ENCODE results near the gene KIF4A. TPM values are rescaled to one million over a fixed set of nuclear protein-coding genes. Genes with fewer than 3 reads are reported as not detected.
"Not testable (repeated sequence)": the region's sequence is repeated elsewhere in the genome, so short reads cannot be mapped to it uniquely, and the experiment has no call there.

KIF4A gene
- total and polyA plus RNA-seq, 2 donors: 1.4 to 14.6 TPM

DNA sequence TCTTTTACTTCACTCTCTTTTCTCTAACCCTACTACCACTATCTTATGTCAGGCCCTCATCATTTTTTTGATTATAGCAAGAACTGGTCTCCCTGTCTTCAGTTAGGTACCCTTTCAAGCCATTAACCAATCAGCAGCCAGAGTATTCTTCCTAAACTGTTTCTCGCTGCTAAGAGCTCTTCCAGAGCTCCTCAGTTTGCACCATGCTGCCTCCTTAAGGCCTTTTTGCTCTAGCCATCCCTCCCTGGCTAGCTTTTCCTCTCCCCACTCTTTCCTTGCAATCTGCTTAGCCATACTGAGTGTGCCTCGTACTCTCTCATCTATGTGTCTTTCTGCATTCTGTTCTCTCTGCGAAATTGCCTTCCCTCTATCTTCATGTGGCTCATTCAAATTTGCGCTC is 32.9 kb downstream of the KIF4A start:
- no peaks in the 10 kb centered on the region for H3K9me3 ChIP-seq (ENCODE audit: control insufficient read depth in 2 of 2, insufficient read depth in 1 of 2, low read length in 1 of 2)
- no peak for DNase-seq (ENCODE audit: low read depth in 6 of 9, low spot score in 9 of 9)
- WGBS: 98% methylated on average over 4 of the region's 4 CpGs
- H3K4me1 ChIP-seq (ENCODE audit: control insufficient read depth in 2 of 2, insufficient read depth in 2 of 2, low read length in 2 of 2): no peaks in the 10 kb centered on the region
- H3K4me3 ChIP-seq (ENCODE audit: low read length in 2 of 2): no peak overlapping the region
- H3K27ac ChIP-seq (ENCODE audit: low read depth in 1 of 2, low read length in 1 of 2): no peak overlapping the region
- H3K27me3 ChIP-seq (ENCODE audit: control insufficient read depth in 2 of 2, insufficient read depth in 1 of 2, low read length in 1 of 2): no peaks in the 10 kb centered on the region
- no peaks in the 10 kb centered on the region for H3K36me3 ChIP-seq (ENCODE audit: control insufficient read depth in 2 of 2, insufficient read depth in 2 of 2, low read length in 1 of 2)

DNA sequence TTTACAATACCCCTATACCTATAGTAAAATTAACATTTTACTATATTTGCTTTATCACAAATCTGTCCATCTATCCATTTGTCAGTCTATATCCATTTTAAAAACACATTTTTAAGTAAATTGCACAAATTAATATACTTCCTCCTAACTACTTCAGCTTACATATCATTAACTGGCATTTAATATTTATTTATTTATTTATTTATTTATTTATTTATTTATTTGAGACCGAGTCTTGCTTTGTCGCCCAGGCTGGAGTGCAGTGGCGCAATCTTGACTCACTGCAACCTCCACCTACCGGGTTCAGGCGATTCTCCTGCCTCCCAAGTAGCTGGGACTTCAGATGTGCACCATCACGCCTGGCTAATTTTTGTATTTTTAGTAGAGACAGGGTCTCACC is 33.7 kb downstream of the KIF4A start:
- WGBS: 97% methylated on average over 6 of the region's 6 CpGs
- H3K27ac ChIP-seq (ENCODE audit: low read depth in 1 of 2, low read length in 1 of 2); DNase-seq (ENCODE audit: low read depth in 6 of 9, low spot score in 9 of 9); H3K36me3 ChIP-seq (ENCODE audit: control insufficient read depth in 2 of 2, insufficient read depth in 2 of 2, low read length in 1 of 2); H3K27me3 ChIP-seq (ENCODE audit: control insufficient read depth in 2 of 2, insufficient read depth in 1 of 2, low read length in 1 of 2); H3K9me3 ChIP-seq (ENCODE audit: control insufficient read depth in 2 of 2, insufficient read depth in 1 of 2, low read length in 1 of 2); H3K4me1 ChIP-seq (ENCODE audit: control insufficient read depth in 2 of 2, insufficient read depth in 2 of 2, low read length in 2 of 2); H3K4me3 ChIP-seq (ENCODE audit: low read length in 2 of 2): not testable (repeated sequence)

DNA sequence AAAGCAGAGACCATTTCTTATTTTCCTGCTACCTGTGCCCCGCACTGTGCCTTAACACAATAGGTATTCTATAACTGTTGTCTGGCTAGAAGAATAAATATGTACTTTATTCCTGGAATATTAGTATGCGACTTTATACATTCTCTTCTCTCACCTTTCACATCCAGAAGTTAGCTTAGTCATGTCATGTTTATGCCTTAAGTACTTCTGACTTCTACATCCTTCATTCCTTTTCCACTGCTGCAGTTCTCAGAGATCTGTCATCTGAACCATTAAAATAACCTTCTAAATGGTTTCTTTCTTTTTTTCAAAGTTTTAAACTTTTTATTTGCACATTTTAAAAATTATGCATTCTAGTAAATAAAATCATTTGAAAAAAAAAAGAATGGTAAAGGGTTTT is 34.4 kb downstream of the KIF4A start:
- no peak for DNase-seq (ENCODE audit: low read depth in 6 of 9, low spot score in 9 of 9)
- H3K27me3 ChIP-seq (ENCODE audit: control insufficient read depth in 2 of 2, insufficient read depth in 1 of 2, low read length in 1 of 2): no peaks in the 10 kb centered on the region
- no peaks in the 10 kb centered on the region for H3K9me3 ChIP-seq (ENCODE audit: control insufficient read depth in 2 of 2, insufficient read depth in 1 of 2, low read length in 1 of 2)
- 99% methylated on average over 2 of the region's 2 CpGs for WGBS
- H3K4me3 ChIP-seq (ENCODE audit: low read length in 2 of 2): no peak overlapping the region
- H3K4me1 ChIP-seq (ENCODE audit: control insufficient read depth in 2 of 2, insufficient read depth in 2 of 2, low read length in 2 of 2): no peaks in the 10 kb centered on the region
- H3K27ac ChIP-seq (ENCODE audit: low read depth in 1 of 2, low read length in 1 of 2): no peak overlapping the region
- H3K36me3 ChIP-seq (ENCODE audit: control insufficient read depth in 2 of 2, insufficient read depth in 2 of 2, low read length in 1 of 2): peaks cover 0 to under 1% of the 10 kb centered on the region in 2 donors

DNA sequence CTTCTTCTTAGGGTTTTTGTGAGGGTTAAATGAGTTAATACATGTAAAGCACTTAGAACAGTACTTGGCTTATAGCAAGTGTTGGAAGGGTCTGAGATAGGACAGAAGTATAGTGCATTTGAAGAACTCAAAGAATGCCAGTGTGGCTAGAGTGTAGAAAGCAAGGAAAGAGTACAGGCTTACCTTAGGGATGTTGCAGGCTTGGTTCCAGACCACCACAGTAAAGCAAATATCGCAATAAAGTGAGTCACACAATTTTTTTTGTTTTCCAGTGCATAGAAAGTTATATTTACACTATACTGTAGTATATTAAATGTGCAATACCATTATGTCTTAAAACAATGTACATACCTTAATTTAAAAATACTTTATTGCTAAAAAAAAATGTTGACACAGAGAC is 41.3 kb downstream of the KIF4A start:
- H3K9me3 ChIP-seq (ENCODE audit: control insufficient read depth in 2 of 2, insufficient read depth in 1 of 2, low read length in 1 of 2): no peaks in the 10 kb centered on the region
- 100% methylated on average over 1 of the region's 1 CpG for WGBS
- peaks cover 0 to 10% of the 10 kb centered on the region in 2 donors for H3K36me3 ChIP-seq (ENCODE audit: control insufficient read depth in 2 of 2, insufficient read depth in 2 of 2, low read length in 1 of 2)
- no peak overlapping the region for H3K27ac ChIP-seq (ENCODE audit: low read depth in 1 of 2, low read length in 1 of 2)
- H3K4me1 ChIP-seq (ENCODE audit: control insufficient read depth in 2 of 2, insufficient read depth in 2 of 2, low read length in 2 of 2): no peaks in the 10 kb centered on the region
- no peaks in the 10 kb centered on the region for H3K27me3 ChIP-seq (ENCODE audit: control insufficient read depth in 2 of 2, insufficient read depth in 1 of 2, low read length in 1 of 2)
- DNase-seq (ENCODE audit: low read depth in 6 of 9, low spot score in 9 of 9): no peak
- H3K4me3 ChIP-seq (ENCODE audit: low read length in 2 of 2): no peak overlapping the region

DNA sequence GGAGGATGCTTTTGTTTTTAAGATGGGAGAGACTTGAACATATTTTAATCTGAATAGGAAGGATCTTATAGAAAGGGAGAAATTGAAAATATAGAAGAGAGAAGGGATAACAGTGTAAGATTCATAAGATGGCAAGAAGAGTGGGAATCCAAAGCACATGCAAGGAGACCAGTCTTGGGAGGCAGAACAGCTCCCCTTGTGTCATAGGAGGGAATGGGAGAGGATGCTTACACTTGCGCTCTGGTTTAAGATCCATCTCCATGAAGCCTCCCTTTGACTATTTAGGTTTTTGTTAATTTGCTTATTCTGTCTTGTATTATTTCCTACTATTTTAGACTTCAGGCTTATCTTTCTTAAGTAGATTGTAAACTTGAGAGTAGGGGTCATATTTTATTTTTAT is 42.7 kb downstream of the KIF4A start:
- peaks cover 3 to 10% of the 10 kb centered on the region in 2 donors for H3K36me3 ChIP-seq (ENCODE audit: control insufficient read depth in 2 of 2, insufficient read depth in 2 of 2, low read length in 1 of 2)
- H3K4me3 ChIP-seq (ENCODE audit: low read length in 2 of 2): no peak overlapping the region
- no peaks in the 10 kb centered on the region for H3K9me3 ChIP-seq (ENCODE audit: control insufficient read depth in 2 of 2, insufficient read depth in 1 of 2, low read length in 1 of 2)
- no peak overlapping the region for H3K27ac ChIP-seq (ENCODE audit: low read depth in 1 of 2, low read length in 1 of 2)
- no peaks in the 10 kb centered on the region for H3K27me3 ChIP-seq (ENCODE audit: control insufficient read depth in 2 of 2, insufficient read depth in 1 of 2, low read length in 1 of 2)
- H3K4me1 ChIP-seq (ENCODE audit: control insufficient read depth in 2 of 2, insufficient read depth in 2 of 2, low read length in 2 of 2): no peaks in the 10 kb centered on the region
- DNase-seq (ENCODE audit: low read depth in 6 of 9, low spot score in 9 of 9): no peak
- WGBS: 95% methylated on average over 1 of the region's 1 CpG

DNA sequence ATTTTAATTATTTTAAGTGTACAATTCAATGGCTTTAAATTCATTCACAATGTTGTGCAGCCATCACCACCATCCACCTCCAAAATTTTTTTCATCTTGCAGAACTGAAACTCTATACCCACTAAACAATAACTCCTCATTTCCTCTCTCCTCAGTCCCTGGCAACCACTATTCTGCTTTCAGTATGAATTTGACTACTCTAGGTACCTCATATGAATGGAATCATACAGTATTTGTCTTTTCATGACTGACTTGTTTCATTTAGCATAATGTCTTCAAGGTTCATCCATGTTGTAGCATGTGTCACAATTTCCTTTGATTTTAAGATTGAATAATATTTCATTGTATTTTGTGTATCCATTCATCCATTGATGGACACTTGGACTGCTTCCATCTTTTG is 46.9 kb downstream of the KIF4A start:
- no peak for DNase-seq (ENCODE audit: low read depth in 6 of 9, low spot score in 9 of 9)
- H3K9me3 ChIP-seq (ENCODE audit: control insufficient read depth in 2 of 2, insufficient read depth in 1 of 2, low read length in 1 of 2): no peaks in the 10 kb centered on the region

DNA sequence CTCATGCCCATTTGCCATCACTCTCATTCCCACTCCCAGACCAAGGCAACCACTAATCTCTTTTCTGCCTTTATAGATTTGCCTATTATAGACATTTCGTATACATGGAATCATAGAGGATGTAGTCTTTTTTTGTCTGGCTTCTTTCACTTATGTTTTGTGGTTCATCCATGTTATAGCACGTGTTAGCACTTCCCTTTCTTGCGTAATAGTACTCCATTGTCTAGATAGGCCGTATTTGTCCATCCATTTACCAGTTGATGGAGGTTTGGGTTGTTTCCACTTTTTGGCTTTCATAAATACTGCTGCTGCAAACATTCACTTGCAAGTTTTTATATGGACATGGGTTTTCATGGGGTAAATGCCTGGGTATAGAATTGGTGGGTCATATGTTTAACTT is 48.4 kb downstream of the KIF4A start:
- Histone ChIP-seq H3K4me3 (ENCODE audit: low read length in 2 of 2) (no peak overlapping the region), H3K9me3 (ENCODE audit: control insufficient read depth in 2 of 2, insufficient read depth in 1 of 2, low read length in 1 of 2) (no peaks in the 10 kb centered on the region), H3K4me1 (ENCODE audit: control insufficient read depth in 2 of 2, insufficient read depth in 2 of 2, low read length in 2 of 2) (no peaks in the 10 kb centered on the region), H3K27me3 (ENCODE audit: control insufficient read depth in 2 of 2, insufficient read depth in 1 of 2, low read length in 1 of 2) (no peaks in the 10 kb centered on the region), H3K36me3 (ENCODE audit: control insufficient read depth in 2 of 2, insufficient read depth in 2 of 2, low read length in 1 of 2) (peaks cover 3 to 5% of the 10 kb centered on the region in 2 donors), H3K27ac (ENCODE audit: low read depth in 1 of 2, low read length in 1 of 2) (no peak overlapping the region)
- DNase-seq (ENCODE audit: low read depth in 6 of 9, low spot score in 9 of 9): no peak
- WGBS: 93% methylated on average over 4 of the region's 4 CpGs

More for the DNA sequence above, 46.9 kb downstream of the KIF4A start:
- no peaks in the 10 kb centered on the region for H3K27me3 ChIP-seq (ENCODE audit: control insufficient read depth in 2 of 2, insufficient read depth in 1 of 2, low read length in 1 of 2)
- peaks cover 2 to 3% of the 10 kb centered on the region in 2 donors for H3K36me3 ChIP-seq (ENCODE audit: control insufficient read depth in 2 of 2, insufficient read depth in 2 of 2, low read length in 1 of 2)
- no peak overlapping the region for H3K4me3 ChIP-seq (ENCODE audit: low read length in 2 of 2)
- H3K27ac ChIP-seq (ENCODE audit: low read depth in 1 of 2, low read length in 1 of 2): no peak overlapping the region
- no peaks in the 10 kb centered on the region for H3K4me1 ChIP-seq (ENCODE audit: control insufficient read depth in 2 of 2, insufficient read depth in 2 of 2, low read length in 2 of 2)

DNA sequence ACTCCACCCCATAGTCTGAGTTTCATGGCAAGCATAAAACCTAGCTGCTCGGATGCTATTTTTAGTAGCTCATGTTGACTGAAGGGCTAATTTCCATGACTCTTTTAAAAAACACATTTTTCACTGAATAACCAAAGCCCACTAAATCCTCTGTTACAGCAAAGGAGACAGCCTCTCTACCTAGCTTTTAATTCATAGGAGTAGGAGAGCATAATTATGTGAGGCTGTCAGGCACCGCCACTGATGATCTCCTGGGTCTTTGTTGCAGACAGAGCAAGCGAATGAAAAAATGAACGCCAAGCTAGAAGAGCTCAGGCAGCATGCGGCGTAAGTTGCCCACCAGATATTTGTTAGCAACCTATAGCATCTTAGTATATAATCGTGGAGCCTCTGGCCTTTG is 53.5 kb downstream of the KIF4A start:
- H3K4me1 ChIP-seq (ENCODE audit: control insufficient read depth in 2 of 2, insufficient read depth in 2 of 2, low read length in 2 of 2): no peaks in the 10 kb centered on the region
- H3K27me3 ChIP-seq (ENCODE audit: control insufficient read depth in 2 of 2, insufficient read depth in 1 of 2, low read length in 1 of 2): no peaks in the 10 kb centered on the region
- H3K4me3 ChIP-seq (ENCODE audit: low read length in 2 of 2): no peak overlapping the region
- H3K9me3 ChIP-seq (ENCODE audit: control insufficient read depth in 2 of 2, insufficient read depth in 1 of 2, low read length in 1 of 2): peaks cover 0 to 1% of the 10 kb centered on the region in 2 donors
- over 99% methylated on average over 7 of the region's 7 CpGs for WGBS
- H3K36me3 ChIP-seq (ENCODE audit: control insufficient read depth in 2 of 2, insufficient read depth in 2 of 2, low read length in 1 of 2): peaks cover 9 to 14% of the 10 kb centered on the region in 2 donors
- no peak overlapping the region for H3K27ac ChIP-seq (ENCODE audit: low read depth in 1 of 2, low read length in 1 of 2)
- no peak for DNase-seq (ENCODE audit: low read depth in 6 of 9, low spot score in 9 of 9)

DNA sequence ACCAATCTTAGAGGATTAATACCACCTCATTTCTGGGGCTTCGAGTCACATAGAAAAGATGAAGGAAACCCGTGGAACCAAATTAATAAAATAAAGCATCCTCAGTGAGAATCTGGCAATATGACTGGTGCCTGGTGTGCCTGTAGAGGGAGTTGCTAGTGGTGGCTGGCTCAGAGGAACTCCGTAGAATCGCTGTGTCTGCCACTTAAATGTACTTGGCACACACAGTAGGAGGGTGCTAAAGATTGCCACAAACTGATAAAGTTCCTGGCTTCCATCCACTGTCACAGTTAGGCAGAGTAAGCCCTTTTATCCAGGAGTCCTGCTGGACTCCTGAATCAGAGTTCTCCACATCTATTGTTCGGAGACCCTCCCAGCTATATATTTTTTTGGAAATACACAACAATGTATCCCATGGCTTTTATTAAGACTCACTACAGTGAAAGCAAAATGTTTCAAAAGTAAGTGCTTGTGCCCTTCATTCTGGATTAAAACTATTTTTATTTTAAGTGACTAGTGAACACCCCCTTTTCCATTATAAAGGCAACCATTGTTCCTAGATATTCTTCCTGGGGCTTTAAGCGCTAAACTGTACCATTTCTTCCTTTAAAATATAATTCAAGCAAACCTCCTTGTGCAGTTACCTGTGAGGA is 56.6 kb downstream of the KIF4A start:
- no peaks in the 10 kb centered on the region for H3K4me1 ChIP-seq (ENCODE audit: control insufficient read depth in 2 of 2, insufficient read depth in 2 of 2, low read length in 2 of 2)
- over 99% methylated on average over 6 of the region's 6 CpGs for WGBS
- no peak overlapping the region for H3K4me3 ChIP-seq (ENCODE audit: low read length in 2 of 2)
- peaks cover 9 to 14% of the 10 kb centered on the region in 2 donors for H3K36me3 ChIP-seq (ENCODE audit: control insufficient read depth in 2 of 2, insufficient read depth in 2 of 2, low read length in 1 of 2)
- H3K27ac ChIP-seq (ENCODE audit: low read depth in 1 of 2, low read length in 1 of 2): no peak overlapping the region
- DNase-seq (ENCODE audit: low read depth in 6 of 9, low spot score in 9 of 9): no peak
- H3K9me3 ChIP-seq (ENCODE audit: control insufficient read depth in 2 of 2, insufficient read depth in 1 of 2, low read length in 1 of 2): peaks cover 0 to 1% of the 10 kb centered on the region in 2 donors
- no peaks in the 10 kb centered on the region for H3K27me3 ChIP-seq (ENCODE audit: control insufficient read depth in 2 of 2, insufficient read depth in 1 of 2, low read length in 1 of 2)
